ENCODE results near the gene PROZ.

The PROZ gene

DNA sequence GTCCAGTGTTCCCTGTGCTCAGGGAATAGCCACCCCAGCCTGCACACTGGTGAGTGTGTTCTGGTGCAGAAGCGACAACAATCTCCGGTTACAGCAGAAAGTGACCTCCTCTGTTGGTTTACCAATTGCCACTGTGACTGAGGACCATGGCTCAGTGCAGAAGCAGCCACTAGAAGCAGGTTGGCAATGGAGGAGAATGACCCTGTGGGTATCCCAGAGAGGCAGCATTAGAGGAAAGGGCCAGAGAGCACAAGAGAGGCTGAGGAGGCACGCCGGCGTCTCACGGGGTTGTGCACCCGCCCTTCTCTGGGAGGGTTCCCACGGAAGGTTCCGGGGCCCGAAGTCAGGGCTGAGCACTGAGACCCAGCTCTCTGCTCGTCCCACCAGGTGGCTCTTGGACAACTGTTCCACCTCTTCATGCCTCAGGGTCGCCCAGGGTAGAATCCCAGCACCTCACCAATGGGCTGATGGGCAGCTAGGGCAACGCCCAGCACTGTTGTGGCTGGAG is 14.0 kb downstream of the PROZ start:
- H3K27ac ChIP-seq: peak overlapping the region; percentile 86
- TF ChIP-seq, protein P1, sequence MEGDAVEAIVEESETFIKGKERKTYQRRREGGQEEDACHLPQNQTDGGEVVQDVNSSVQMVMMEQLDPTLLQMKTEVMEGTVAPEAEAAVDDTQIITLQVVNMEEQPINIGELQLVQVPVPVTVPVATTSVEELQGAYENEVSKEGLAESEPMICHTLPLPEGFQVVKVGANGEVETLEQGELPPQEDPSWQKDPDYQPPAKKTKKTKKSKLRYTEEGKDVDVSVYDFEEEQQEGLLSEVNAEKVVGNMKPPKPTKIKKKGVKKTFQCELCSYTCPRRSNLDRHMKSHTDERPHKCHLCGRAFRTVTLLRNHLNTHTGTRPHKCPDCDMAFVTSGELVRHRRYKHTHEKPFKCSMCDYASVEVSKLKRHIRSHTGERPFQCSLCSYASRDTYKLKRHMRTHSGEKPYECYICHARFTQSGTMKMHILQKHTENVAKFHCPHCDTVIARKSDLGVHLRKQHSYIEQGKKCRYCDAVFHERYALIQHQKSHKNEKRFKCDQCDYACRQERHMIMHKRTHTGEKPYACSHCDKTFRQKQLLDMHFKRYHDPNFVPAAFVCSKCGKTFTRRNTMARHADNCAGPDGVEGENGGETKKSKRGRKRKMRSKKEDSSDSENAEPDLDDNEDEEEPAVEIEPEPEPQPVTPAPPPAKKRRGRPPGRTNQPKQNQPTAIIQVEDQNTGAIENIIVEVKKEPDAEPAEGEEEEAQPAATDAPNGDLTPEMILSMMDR (conservative IDR thresholded peaks at IDR 0.05): no peak

DNA sequence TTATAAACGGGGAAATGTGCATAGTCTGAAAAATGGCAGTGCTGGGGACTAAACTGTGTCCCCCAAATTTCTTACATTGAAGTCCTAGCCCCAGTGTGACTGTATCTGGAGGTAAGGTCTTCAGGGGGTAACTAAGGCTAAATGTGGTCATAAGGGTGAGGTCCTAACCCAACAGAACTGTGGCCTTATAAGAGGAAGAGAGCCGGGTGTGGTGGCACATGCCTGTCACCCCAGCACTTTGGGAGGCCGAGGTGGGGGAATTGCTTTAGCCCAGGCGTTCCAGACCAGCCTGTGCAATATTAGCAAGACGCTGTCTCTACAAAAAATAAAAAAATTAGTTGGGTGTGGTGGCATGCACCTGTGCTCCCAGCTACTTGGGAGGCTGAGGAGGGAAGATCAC is 17.8 kb downstream of the PROZ start:
- TF ChIP-seq, protein P1 (conservative IDR thresholded peaks at IDR 0.05): no peak
- no peak overlapping the region for H3K27ac ChIP-seq

DNA sequence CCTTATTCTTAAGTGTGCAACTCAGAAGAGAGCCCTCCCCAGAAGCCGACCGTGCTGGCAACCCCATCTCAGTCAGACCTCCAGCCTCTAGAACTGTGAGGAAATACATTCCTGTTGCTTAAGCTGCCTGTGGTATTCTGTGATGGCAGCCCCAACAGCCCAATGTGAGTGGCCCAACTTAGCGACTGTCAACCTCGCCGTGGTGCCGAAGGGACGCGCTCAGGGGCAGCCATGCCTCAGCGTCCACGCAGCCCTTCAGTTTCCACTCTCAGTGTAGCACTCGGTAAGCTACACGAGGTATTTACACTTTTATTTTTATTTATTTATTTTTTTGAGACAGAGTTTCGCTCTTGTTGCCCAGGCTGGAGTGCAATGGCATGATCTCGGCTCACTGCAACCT is 18.4 kb downstream of the PROZ start:
- TF ChIP-seq, protein P1 (conservative IDR thresholded peaks at IDR 0.05): no peak
- no peak overlapping the region for H3K27ac ChIP-seq

DNA sequence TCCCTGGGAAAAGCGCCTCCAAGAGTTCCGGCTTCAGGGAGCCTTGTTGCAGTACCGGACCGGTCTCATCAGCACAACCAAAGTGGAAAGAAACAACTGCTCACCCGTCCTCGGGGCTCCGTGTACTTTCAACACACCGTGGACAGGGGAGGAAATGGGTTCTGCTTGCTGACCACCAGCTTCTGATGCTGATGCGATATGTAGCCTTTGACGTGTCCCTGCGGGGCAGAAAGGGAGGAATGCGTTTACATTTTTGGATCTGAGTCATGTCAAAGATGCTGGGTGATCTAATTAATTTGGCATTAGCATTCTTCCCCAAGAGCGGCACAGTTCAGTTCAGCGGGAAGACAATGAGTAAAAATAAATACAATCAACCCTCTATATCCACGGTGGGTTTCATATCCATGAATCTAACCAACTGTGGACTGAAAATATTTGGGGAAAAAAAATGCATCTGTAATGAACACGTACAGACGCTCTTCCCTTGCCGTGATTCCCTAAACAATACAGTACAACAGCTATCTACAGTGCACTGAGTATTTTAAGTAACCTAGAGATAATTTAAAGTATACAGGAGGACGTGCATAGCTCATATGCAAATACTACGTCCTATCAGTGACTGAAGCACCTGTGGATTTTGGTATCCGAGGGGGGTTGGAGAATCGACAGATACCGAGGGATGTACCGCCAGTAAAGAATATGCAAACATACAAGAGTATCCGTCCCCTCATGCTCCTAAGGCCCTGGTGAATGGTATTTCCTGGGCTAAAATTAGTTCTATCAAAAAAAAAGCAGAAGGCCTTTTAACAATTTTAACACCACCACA is 19.8 kb downstream of the PROZ start:
- TF ChIP-seq, protein P1 (conservative IDR thresholded peaks at IDR 0.05): no peak
- H3K27ac ChIP-seq: no peak overlapping the region

DNA sequence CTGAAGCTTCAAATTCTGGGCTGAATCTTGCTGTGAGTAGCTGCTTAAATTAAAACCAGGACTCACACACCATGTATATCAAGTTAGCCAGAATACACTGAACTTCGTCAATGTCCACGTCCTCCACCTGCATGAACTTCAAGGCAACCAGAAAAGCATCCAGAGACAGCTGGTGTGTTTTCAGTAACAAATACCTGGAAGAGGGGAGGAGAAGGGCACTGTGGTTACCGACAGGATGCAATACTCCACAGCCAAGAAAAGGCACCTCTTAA is 20.4 kb downstream of the PROZ start:
- TF ChIP-seq, protein P1 (conservative IDR thresholded peaks at IDR 0.05): no peak
- H3K27ac ChIP-seq: no peak overlapping the region

DNA sequence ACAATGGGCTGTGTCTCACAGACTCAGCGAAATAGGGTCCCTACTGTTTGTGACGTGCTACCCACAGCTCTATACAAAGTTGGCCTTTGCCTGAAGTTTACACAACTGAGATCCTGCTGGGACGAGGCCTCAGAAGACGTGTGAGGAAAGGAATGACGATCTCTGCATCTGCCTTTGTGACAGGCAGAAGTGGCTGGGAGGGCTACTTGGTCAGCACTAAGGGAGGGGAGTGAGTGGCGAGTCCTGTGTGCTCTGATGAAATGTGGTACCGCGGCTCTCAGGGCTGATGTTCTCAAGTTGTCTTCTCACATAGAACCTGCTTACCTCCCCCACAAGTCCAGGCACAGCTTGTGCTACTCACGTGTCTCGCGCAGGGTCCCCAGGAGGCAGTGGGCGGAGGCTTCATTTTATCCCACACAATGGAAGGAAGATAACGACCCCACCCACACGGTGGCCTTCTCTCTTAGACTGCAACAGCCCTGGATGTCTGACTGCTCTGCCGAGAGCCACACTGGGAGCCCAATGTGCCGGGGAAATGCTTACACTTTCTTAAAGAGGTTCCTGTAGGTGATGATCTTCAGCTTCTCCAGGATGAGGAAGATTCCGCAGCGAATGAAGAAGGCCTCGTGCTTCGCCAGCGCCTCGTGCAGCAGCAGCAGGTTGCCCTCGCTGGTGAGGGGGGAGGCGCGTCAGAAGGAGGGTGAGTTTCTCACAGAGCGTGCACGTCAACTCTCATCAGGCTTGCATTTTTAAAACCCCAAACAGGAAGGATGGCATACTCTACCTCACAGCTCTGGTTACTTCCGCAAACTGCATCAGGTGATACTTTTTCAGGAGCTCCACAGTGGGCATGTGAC is 21.2 kb downstream of the PROZ start:
- H3K27ac ChIP-seq: no peak overlapping the region
- TF ChIP-seq, protein P1 (conservative IDR thresholded peaks at IDR 0.05): no peak

DNA sequence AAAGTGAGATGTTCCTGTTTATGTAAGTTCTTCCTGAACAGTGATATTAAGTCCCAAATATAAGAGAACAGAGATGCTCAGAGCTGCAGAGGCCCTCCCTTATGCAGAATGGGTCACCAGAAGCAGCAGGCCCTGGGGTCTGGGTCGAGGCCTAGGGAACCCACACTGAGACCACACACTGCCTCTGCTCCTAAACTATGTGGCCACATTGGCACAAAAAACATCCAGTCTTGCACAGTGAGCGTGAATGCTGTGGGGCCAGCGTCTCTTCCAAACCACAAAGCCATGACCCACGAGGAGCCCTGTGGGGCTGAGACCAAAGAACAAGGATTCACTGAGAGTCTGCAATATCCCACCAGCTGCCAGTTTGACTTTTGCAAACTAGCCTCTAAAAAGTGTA is 23.6 kb downstream of the PROZ start:
- H3K27ac ChIP-seq: no peak overlapping the region
- TF ChIP-seq, protein P1 (conservative IDR thresholded peaks at IDR 0.05): no peak

All from VCaP (cell line).